ENCODE results near the gene PTPRN2. TPM values are rescaled to one million over a fixed set of nuclear protein-coding genes. Genes with fewer than 3 reads are reported as not detected.
"Not testable (repeated sequence)": the region's sequence is repeated elsewhere in the genome, so short reads cannot be mapped to it uniquely, and the experiment has no call there.

Gene PTPRN2
- total RNA-seq, 1 donor from 2014 or later, result 2.4 TPM

- DNase-seq (ENCODE audit: low read depth), result no peak
- TF ChIP-seq, protein P1, sequence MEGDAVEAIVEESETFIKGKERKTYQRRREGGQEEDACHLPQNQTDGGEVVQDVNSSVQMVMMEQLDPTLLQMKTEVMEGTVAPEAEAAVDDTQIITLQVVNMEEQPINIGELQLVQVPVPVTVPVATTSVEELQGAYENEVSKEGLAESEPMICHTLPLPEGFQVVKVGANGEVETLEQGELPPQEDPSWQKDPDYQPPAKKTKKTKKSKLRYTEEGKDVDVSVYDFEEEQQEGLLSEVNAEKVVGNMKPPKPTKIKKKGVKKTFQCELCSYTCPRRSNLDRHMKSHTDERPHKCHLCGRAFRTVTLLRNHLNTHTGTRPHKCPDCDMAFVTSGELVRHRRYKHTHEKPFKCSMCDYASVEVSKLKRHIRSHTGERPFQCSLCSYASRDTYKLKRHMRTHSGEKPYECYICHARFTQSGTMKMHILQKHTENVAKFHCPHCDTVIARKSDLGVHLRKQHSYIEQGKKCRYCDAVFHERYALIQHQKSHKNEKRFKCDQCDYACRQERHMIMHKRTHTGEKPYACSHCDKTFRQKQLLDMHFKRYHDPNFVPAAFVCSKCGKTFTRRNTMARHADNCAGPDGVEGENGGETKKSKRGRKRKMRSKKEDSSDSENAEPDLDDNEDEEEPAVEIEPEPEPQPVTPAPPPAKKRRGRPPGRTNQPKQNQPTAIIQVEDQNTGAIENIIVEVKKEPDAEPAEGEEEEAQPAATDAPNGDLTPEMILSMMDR (IDR thresholded peaks at IDR 0.05; ENCODE audit: insufficient read depth, low read length, poor library complexity, severe bottlenecking), result no peak
- Histone ChIP-seq H3K36me3 (ENCODE audit: control insufficient read depth, insufficient read depth, low read length) (no peaks in the 10 kb centered on the region), H3K27me3 (ENCODE audit: control insufficient read depth, insufficient read depth, low read length) (no peaks in the 10 kb centered on the region), H3K4me3 (ENCODE audit: low read depth, low read length) (no peak overlapping the region)
These were observed 421.9 kb downstream of the PTPRN2 start for GRCh38 chr7:158165711-158166110.

- Histone ChIP-seq H3K36me3 (ENCODE audit: control insufficient read depth, insufficient read depth, low read length) (no peaks in the 10 kb centered on the region), H3K4me3 (ENCODE audit: low read depth, low read length) (no peak overlapping the region), H3K27me3 (ENCODE audit: control insufficient read depth, insufficient read depth, low read length) (no peaks in the 10 kb centered on the region)
- TF ChIP-seq, protein P1 (IDR thresholded peaks at IDR 0.05; ENCODE audit: insufficient read depth, low read length, poor library complexity, severe bottlenecking), result no peak
- DNase-seq (ENCODE audit: low read depth), result no peak
These were observed 423.2 kb downstream of the PTPRN2 start for GRCh38 chr7:158164101-158165095.

DNA sequence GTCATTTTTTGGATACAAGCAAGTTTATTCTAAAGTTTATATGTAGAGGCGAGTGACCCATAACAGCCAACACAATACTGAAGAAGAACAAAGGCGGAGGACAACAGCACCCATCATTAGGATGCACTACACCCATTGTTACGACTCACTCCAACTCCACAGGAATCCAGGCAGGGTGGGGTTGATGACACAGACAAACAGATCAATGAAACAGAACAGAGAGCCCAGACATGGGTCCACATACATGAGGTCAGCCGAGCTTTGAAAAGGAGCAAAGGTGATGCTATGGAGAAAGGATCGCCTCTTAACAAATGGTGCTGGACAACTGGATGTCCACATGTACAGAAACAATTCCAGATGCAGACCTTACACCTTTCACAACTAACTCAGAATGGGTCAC, 426.4 kb downstream of the PTPRN2 start:
- H3K27me3 ChIP-seq (ENCODE audit: control insufficient read depth, insufficient read depth, low read length), result no peaks in the 10 kb centered on the region
- H3K36me3 ChIP-seq (ENCODE audit: control insufficient read depth, insufficient read depth, low read length), result no peaks in the 10 kb centered on the region
- no peak overlapping the region for H3K4me3 ChIP-seq (ENCODE audit: low read depth, low read length)
- TF ChIP-seq, protein P1 (IDR thresholded peaks at IDR 0.05; ENCODE audit: insufficient read depth, low read length, poor library complexity, severe bottlenecking), result no peak
- no peak for DNase-seq (ENCODE audit: low read depth)

DNA sequence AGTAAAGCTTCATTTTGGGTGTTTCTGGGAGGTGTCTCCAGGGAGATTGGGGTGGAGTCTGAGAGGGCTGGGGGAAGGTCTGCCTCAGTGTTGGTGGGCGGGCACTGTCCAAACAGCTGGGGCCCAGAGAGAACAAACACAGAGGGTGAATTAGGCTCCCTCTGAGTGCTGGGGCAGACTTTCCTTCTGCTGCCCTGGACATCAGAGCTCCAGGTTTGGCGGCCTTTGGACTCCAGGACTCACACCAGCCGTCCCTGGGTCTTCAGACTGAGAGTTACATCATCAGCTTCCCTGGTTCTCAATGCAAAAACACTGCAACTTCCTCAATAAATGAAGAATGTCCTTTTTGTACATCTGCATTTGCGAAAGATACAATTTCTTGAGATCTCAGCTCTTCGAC, 427.4 kb downstream of the PTPRN2 start:
- Histone ChIP-seq H3K36me3 (ENCODE audit: control insufficient read depth, insufficient read depth, low read length) (no peaks in the 10 kb centered on the region), H3K4me3 (ENCODE audit: low read depth, low read length) (no peak overlapping the region), H3K27me3 (ENCODE audit: control insufficient read depth, insufficient read depth, low read length) (no peaks in the 10 kb centered on the region)
- DNase-seq (ENCODE audit: low read depth), result no peak
- TF ChIP-seq, protein P1 (IDR thresholded peaks at IDR 0.05; ENCODE audit: insufficient read depth, low read length, poor library complexity, severe bottlenecking), result no peak

DNA sequence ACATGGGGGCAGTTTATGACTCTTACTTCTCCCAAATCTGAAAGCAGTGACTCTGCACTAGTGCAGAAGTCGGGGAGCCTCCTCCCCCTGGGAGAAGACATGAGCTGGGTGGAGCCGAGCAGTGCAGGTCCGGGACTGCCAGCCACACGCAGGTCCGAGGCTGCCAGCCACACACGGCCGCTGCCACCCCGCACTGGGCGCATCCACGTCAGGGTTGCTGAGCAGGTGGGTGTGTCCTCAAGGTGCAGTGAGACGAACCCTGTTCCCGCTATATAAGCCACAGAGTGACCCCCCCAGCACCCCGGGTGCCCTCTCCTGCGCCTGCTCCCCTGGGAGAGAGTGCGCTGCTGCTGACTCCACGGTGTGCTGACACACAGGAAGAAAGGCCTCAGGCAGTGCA, 430.2 kb downstream of the PTPRN2 start:
- no peak for DNase-seq (ENCODE audit: low read depth)
- H3K36me3 ChIP-seq (ENCODE audit: control insufficient read depth, insufficient read depth, low read length), result no peaks in the 10 kb centered on the region
- H3K4me3 ChIP-seq (ENCODE audit: low read depth, low read length), result no peak overlapping the region
- no peaks in the 10 kb centered on the region for H3K27me3 ChIP-seq (ENCODE audit: control insufficient read depth, insufficient read depth, low read length)
- TF ChIP-seq, protein P1 (IDR thresholded peaks at IDR 0.05; ENCODE audit: insufficient read depth, low read length, poor library complexity, severe bottlenecking), result no peak

DNA sequence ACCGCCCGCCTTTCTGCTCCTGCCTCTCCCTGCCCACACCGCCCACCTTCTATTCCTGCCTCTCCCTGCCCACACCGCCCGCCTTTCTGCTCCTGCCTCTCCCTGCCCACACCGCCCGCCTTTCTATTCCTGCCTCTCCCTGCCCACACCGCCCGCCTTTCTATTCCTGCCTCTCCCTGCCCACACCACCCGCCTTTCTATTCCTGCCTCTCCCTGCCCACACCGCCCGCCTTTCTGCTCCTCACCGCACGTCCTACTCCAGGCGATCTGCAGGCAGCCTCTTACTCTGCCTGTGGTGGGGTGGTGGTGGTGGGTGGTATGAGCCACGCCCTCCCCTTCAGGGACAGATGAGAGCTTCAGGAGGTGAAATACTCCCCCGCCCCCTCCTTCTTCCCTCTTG, 436.4 kb downstream of the PTPRN2 start:
- H3K36me3 ChIP-seq (ENCODE audit: control insufficient read depth, insufficient read depth, low read length); H3K4me3 ChIP-seq (ENCODE audit: low read depth, low read length); DNase-seq (ENCODE audit: low read depth); H3K27me3 ChIP-seq (ENCODE audit: control insufficient read depth, insufficient read depth, low read length): not testable (repeated sequence)

All from kidney epithelial cell (primary cell).